IPS-18c (cell line): Measurements from ENCODE around the gene CLTCL1.
A peak's percentile ranks its signal among the peaks of the same experiment; 100 is the strongest.
"Not testable (repeated sequence)": the region's sequence is repeated elsewhere in the genome, so short reads cannot be mapped to it uniquely, and the experiment has no call there.

ENCODE experiments used
- H3K4me3 ChIP-seq: 2 replicates; pipeline ENCODE4 v1.7.0; 2013; ENCODE audit warnings: low read depth, mild to moderate bottlenecking, low read length, moderate library complexity; ENCODE audit not compliant: insufficient read depth
- H3K9me3 ChIP-seq: one replicate; pipeline ENCODE4 v1.6.1; 2013; ENCODE audit warnings: mild to moderate bottlenecking, low read length, moderate library complexity; ENCODE audit not compliant: control insufficient read depth, insufficient read depth

Gene CLTCL1

DNA sequence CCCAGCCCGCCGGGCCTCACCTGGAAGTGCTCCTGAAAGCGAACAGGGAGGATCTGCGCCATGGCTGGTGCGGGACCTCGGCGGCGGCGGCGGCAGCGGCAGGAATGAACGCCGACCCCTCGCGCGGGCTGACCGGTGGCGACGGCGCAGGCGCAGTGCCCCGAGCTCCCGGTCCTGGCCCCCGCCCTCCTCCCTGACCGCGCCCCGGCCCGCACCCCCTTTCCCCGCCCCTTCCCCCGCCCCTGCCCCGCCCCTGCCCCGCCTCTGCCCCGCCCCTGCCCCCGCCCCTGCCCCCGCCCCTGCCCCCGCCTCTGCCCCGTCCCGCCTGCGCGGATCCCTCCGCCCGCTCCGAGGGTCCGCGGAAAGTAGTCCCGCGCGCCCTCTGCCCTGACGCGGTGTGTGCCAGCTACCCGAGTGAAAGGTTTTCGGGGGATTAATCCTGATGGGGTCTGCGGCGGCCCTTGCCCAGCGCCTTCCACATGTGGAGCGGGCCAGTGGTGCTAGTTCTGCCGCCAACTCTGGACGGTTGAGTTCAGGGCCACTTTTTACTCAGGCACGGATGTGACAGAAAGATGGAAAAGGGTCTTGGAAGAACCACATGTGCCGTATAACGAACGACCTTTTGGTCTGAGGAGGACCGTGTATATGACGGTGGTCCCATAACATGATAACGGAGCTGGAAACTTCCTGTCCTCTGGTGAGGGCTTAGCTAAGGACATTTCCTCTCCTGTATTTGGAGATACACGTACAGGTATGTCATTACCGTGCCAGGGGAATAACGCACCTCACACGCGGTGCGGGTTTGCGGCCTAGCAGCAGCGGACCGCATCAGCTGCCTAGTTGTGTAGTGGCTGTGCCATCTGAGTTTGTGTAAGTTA lies at the start of gene CLTCL1:
Gene CLTCL1, minus strand, starts transcription at position 140 of the 878 bp plus-strand sequence. Its CDS starts 78 bp downstream, at position 62.
- no peaks in the 10 kb centered on the region for H3K9me3 ChIP-seq
- peak within 1 kb of the TSS; percentile 92 for H3K4me3 ChIP-seq

GRCh38 chr22:19337137-19337536 lies 45.6 kb upstream of the CLTCL1 start:
- H3K4me3 ChIP-seq, result no peak overlapping the region
- H3K9me3 ChIP-seq, result no peaks in the 10 kb centered on the region

DNA sequence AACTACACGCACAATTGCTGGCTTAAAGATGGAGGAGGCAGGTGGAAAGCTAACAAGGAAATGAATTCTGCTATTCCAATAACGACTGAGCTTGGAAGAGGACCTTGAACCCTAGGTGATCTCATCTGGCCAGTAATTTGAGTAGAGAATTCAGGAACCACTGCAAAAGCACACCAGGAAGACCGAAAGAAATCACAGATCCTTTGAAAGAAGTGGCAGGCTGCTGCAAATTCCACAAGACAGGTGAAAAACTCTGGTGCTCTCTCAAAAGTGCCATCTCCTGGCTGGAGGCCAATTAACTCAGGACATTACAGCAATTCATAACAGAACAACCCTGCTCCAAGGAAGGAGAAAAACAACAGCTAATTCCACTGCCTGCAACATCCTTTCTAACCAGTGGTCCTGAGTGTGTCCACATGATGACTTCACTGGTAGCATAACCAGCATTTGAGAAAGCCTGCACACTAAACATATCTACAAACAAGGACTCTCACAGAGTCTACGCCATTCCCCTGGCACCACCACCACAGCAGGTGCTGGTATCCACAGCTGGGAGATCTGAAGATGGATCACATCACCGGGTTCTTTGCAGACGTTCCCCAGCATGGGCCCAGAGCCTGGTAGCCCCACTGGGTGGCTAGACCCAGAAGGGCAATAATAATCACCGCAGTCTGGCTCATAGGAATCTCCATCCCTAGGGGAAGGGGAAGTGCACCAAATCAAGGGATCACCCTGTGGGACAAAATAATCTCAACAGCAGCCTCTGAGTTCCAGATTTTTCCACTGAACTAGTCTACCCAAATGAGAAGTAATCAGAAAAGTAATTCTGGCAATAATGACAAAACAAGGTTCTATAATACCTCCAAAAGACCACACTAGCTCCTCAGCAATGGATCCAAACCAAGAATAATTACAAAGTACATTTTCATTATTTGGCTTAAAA lies 44.9 kb upstream of the CLTCL1 start:
- H3K9me3 ChIP-seq, result no peaks in the 10 kb centered on the region
- no peak overlapping the region for H3K4me3 ChIP-seq

GRCh38 chr22:19331975-19332374 lies 40.5 kb upstream of the CLTCL1 start:
- H3K9me3 ChIP-seq, result peaks cover 4% of the 10 kb centered on the region
- H3K4me3 ChIP-seq, result no peak overlapping the region

DNA sequence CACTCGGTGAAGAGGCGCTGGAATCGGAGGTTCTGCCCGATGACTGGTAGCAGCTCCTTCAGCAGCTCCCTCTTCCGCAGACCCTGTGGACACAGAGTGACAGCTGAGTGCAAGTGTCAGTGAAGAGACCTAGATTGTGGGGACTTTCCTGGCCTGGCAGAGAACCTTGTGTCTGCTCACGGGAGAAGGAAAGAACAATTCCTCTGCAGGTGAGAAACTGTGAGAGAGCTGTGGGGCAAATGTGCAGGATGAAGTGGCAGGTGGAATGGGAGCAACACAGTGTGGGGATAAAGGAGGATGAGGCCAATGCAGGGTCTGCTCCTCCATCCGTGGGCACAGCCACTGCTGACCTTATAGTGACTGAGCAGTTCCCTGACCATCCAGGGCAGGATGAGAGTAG lies 40.0 kb upstream of the CLTCL1 start:
- Histone ChIP-seq H3K4me3 (no peak overlapping the region), H3K9me3 (peaks cover 4% of the 10 kb centered on the region)

DNA sequence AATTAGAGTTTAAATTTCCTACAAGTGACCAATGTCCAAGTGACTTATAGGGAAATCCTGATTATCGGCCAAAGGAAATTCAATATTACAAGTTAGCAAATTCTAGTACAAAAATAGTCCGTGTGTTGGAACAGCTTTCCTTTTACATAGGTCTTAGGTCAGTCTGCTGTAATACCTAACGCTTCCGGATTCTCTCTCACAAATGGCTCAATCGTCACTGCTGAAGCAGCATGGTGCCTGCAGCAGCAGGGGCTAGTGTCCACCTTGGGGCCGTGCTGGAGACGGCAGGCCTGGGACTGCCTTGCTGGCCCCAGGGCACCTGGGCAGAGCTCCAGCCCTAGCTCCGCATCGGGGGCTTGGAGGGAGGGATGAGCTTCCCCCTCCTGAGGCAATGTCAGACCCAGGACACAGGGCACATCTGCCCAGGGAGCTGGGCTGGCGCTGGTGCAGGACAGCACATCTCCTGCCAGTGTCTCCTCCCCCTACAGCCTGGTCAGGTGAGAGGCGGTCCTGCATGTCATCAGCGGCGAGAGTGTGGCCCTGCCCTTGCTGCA lies 39.4 kb upstream of the CLTCL1 start:
- H3K9me3 ChIP-seq, result peaks cover 4% of the 10 kb centered on the region
- no peak overlapping the region for H3K4me3 ChIP-seq

GRCh38 chr22:19330205-19330604 lies 38.7 kb upstream of the CLTCL1 start:
- H3K4me3 ChIP-seq, H3K9me3 ChIP-seq: not testable (repeated sequence)

DNA sequence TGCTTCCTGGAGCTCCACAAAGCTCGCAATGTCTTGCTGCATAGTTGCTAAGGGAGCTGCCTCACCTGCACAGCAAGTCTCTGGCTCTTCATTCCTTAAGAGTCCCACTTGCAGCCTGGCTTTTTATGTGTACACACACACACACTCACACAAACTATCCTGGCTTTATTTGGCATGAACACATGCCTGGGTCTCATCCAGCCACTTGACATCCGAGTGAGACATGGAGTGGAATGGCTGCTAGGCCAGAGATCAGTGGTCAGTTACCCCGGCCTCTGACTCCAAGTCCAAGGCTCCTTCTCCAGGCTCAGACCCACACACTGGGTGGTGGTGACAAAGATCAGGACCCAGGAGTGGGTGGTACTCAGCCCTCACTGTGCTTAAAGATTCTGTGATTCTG lies 37.9 kb upstream of the CLTCL1 start:
- peaks cover 4% of the 10 kb centered on the region for H3K9me3 ChIP-seq
- no peak overlapping the region for H3K4me3 ChIP-seq

- Histone ChIP-seq H3K9me3 (peaks cover 4% of the 10 kb centered on the region), H3K4me3 (no peak overlapping the region)
These were observed 33.9 kb upstream of the CLTCL1 start for GRCh38 chr22:19325296-19325948.

GRCh38 chr22:19323420-19323819 lies 31.9 kb upstream of the CLTCL1 start:
- H3K4me3 ChIP-seq, H3K9me3 ChIP-seq: not testable (repeated sequence)

GRCh38 chr22:19321757-19322156 lies 30.2 kb upstream of the CLTCL1 start:
- H3K4me3 ChIP-seq, result no peak overlapping the region
- H3K9me3 ChIP-seq, result peaks cover 2% of the 10 kb centered on the region

DNA sequence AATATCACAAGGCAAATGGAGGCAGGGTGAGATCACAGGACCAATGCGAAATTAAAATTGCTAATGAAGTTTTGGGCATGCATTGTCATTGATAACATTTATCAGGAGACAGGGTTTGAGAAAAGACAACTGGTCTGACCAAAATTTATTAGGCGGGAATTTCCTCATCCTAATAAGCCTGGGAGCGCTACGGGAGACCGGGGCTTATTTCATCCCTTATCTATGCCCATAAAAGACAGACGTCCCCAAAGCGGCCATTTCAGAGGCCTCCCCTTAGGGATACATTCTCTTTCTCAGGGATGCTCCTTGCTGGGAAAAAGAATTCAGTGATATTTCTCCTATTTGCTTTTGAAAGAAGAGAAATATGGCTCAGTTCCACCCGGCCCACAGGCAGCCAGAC lies 28.6 kb upstream of the CLTCL1 start:
- H3K9me3 ChIP-seq, result not testable (repeated sequence)

DNA sequence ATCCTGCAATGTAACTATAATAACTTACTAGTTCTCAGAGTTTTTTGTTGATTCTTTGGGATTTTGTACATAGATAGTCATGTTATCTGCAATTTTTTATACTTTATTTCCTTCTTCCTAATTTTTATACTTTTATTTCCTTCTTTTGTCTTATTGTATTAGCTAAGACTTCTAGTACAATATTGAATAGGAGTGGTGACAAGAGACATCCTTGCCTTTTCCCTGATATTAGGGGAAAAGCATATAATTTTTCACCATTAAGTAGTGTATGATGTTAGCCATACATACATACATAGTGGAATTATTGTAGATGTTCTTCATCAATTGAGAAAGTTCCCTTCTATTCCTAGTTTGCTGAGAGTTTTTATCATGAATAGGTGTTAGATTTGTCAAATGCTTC lies 27.8 kb upstream of the CLTCL1 start:
- Histone ChIP-seq H3K4me3 (no peak overlapping the region), H3K9me3 (peaks cover 2% of the 10 kb centered on the region)

More for the DNA sequence above, 28.6 kb upstream of the CLTCL1 start:
- H3K4me3 ChIP-seq, result not testable (repeated sequence)

- Histone ChIP-seq H3K4me3 (no peak overlapping the region), H3K9me3 (peaks cover 2% of the 10 kb centered on the region)
These were observed 26.3 kb upstream of the CLTCL1 start for GRCh38 chr22:19317865-19318264.

DNA sequence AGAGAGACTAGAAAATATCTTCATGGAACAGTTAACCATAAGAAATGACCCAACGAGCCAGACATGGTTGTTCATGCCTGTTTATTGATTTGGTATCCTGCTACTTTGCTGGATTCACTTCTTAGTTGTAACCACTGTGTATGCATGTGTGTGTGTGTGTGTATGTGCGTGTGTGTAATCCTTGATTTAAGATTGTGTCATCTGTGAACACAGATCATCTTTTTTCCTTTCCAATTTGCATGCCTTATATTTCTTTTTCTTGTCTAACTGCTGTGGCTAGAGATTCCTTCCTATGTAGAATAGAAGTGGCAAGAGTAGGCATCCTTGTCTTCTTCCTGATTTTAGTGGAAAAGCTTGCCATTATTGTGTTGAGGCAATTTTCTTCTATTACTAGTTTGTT lies 16.4 kb upstream of the CLTCL1 start:
- H3K4me3 ChIP-seq, result no peak overlapping the region

GRCh38 chr22:19306535-19306934 lies 15.0 kb upstream of the CLTCL1 start:
- H3K9me3 ChIP-seq, H3K4me3 ChIP-seq: not testable (repeated sequence)

More for the DNA sequence above, 16.4 kb upstream of the CLTCL1 start:
- H3K9me3 ChIP-seq, result no peaks in the 10 kb centered on the region

DNA sequence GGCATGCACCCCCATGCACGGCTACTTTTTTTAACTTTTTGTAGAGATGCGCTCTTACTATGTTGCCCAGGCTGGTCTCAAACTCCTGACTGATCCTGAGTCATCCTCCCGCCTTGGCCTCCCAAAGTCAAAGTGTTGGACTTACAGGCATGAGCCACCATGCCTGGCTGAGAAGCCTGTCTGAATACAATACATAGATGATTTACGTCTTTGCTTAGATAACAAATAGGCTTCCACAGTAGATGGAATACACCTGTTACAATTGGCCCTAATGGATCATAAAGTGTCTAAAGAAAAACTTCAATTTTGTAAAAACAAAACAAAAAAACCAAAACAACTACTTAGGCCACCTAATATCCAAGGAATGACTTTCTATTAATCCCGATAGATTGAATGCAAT lies 13.0 kb upstream of the CLTCL1 start:
- Histone ChIP-seq H3K9me3 (no peaks in the 10 kb centered on the region), H3K4me3 (no peak overlapping the region)
